ENCODE results near the gene CASZ1. TPM values are rescaled to one million over a fixed set of nuclear protein-coding genes. Genes with fewer than 3 reads are reported as not detected.

Gene CASZ1
- total RNA-seq, 1 donor from 2014 or later: 9.2 TPM

GRCh38 chr1:10626791-10627410 is 169.5 kb downstream of the CASZ1 start:
- Histone ChIP-seq H3K36me3 (ENCODE audit: control insufficient read depth, insufficient read depth, low read length) (peaks cover 10% of the 10 kb centered on the region), H3K27me3 (ENCODE audit: control insufficient read depth, insufficient read depth, low read length) (no peaks in the 10 kb centered on the region), H3K4me3 (ENCODE audit: low read depth, low read length) (no peak overlapping the region)
- DNase-seq (ENCODE audit: low read depth) (peak; percentile 65), FAIRE-seq (no peak)
- TF ChIP-seq CTCF (IDR thresholded peaks at IDR 0.05; ENCODE audit: insufficient read depth, low read length, severe bottlenecking): no peak

GRCh38 chr1:10626131-10626731 is 170.2 kb downstream of the CASZ1 start:
- FAIRE-seq: peak; percentile 18
- no peak for TF ChIP-seq CTCF (IDR thresholded peaks at IDR 0.05; ENCODE audit: insufficient read depth, low read length, severe bottlenecking)

GRCh38 chr1:10625554-10625953 is 170.9 kb downstream of the CASZ1 start:
- peak; percentile 32 for FAIRE-seq

More at GRCh38 chr1:10626131-10626731, 170.2 kb downstream of the CASZ1 start:
- no peak for DNase-seq (ENCODE audit: low read depth)
- Histone ChIP-seq H3K36me3 (ENCODE audit: control insufficient read depth, insufficient read depth, low read length) (peaks cover 10% of the 10 kb centered on the region), H3K4me3 (ENCODE audit: low read depth, low read length) (no peak overlapping the region), H3K27me3 (ENCODE audit: control insufficient read depth, insufficient read depth, low read length) (no peaks in the 10 kb centered on the region)

GRCh38 chr1:10625076-10625475 is 171.4 kb downstream of the CASZ1 start:
- no peak for TF ChIP-seq CTCF (IDR thresholded peaks at IDR 0.05; ENCODE audit: insufficient read depth, low read length, severe bottlenecking)

More at GRCh38 chr1:10625554-10625953, 170.9 kb downstream of the CASZ1 start:
- Histone ChIP-seq H3K4me3 (ENCODE audit: low read depth, low read length) (no peak overlapping the region), H3K27me3 (ENCODE audit: control insufficient read depth, insufficient read depth, low read length) (no peaks in the 10 kb centered on the region), H3K36me3 (ENCODE audit: control insufficient read depth, insufficient read depth, low read length) (peaks cover 8% of the 10 kb centered on the region)
- no peak for DNase-seq (ENCODE audit: low read depth)
- TF ChIP-seq CTCF (IDR thresholded peaks at IDR 0.05; ENCODE audit: insufficient read depth, low read length, severe bottlenecking): no peak

GRCh38 chr1:10624256-10625050 is 172.0 kb downstream of the CASZ1 start:
- DNase-seq (ENCODE audit: low read depth): no peak
- no peak for TF ChIP-seq CTCF (IDR thresholded peaks at IDR 0.05; ENCODE audit: insufficient read depth, low read length, severe bottlenecking)
- peak; percentile 47 for FAIRE-seq
- H3K27me3 ChIP-seq (ENCODE audit: control insufficient read depth, insufficient read depth, low read length): no peaks in the 10 kb centered on the region
- H3K36me3 ChIP-seq (ENCODE audit: control insufficient read depth, insufficient read depth, low read length): peaks cover 8% of the 10 kb centered on the region
- no peak overlapping the region for H3K4me3 ChIP-seq (ENCODE audit: low read depth, low read length)

More at GRCh38 chr1:10625076-10625475, 171.4 kb downstream of the CASZ1 start:
- DNase-seq (ENCODE audit: low read depth) (no peak), FAIRE-seq (no peak)
- Histone ChIP-seq H3K27me3 (ENCODE audit: control insufficient read depth, insufficient read depth, low read length) (no peaks in the 10 kb centered on the region), H3K4me3 (ENCODE audit: low read depth, low read length) (no peak overlapping the region), H3K36me3 (ENCODE audit: control insufficient read depth, insufficient read depth, low read length) (peaks cover 8% of the 10 kb centered on the region)

Data from bronchial epithelial cell (primary cell).